ENCODE results near the gene SGIP1. TPM values are rescaled to one million over a fixed set of nuclear protein-coding genes. Genes with fewer than 3 reads are reported as not detected.

SGIP1 gene
- total and polyA plus RNA-seq, 2 of the 8 experiments (the other 6 are each of a cell fraction or from before 2014, with no cell fraction given), result 1.4 to 2.1 TPM

DNA sequence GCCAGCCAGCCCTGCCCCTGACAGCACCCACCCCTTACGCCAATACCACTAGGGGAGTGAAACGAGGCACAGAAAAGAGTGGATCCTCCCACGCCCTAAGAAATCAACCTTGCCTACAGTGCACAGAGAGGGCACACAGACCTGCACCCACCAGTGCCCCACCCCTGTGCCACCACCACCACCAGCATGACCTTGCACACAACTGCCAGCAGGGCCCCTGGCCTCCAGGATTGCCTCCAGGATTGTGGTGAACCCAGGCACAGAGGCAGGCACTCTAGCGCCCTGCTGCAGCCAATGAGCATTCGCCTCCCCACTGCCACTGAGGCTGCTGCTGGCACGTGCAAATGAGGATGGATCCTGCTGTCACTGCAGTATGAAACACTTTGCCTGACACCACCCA, 23.5 kb upstream of the SGIP1 start:
- Histone ChIP-seq H3K4me2 (ENCODE audit: insufficient read depth in 1 of 2, low read depth in 2 of 2, low read length in 2 of 2) (no peak overlapping the region), H3K4ac (replicated peaks; ENCODE audit: insufficient read length, low read depth, low read length) (no peak overlapping the region), H3K36me3 (ENCODE audit: control insufficient read depth in 2 of 4, insufficient read depth in 4 of 4, low read length in 3 of 4) (no peaks in the 10 kb centered on the region), H3K56ac (replicated peaks; ENCODE audit: insufficient read length, low read depth, low read length) (no peak overlapping the region), H4K91ac (replicated peaks; ENCODE audit: insufficient read length, low read length) (no peak overlapping the region), H3K9ac (replicated peaks in 1 of 4; ENCODE audit: extremely low read depth in 1 of 4, low read depth in 3 of 4, low read length in 3 of 4) (no peak overlapping the region), H2BK20ac (ENCODE audit: low read length) (no peak overlapping the region), H2BK12ac (ENCODE audit: low read depth, low read length) (no peak overlapping the region), H3K18ac (ENCODE audit: extremely low read depth, low read length) (no peak overlapping the region), H2AFZ (ENCODE audit: low read length) (no peak overlapping the region), H2BK15ac (ENCODE audit: low read length) (no peak overlapping the region), H4K20me1 (replicated peaks in 1 of 2; ENCODE audit: control insufficient read depth in 1 of 2, insufficient read depth in 2 of 2, low read length in 2 of 2) (no peaks in the 10 kb centered on the region), H2AK5ac (ENCODE audit: low read depth, low read length) (no peak overlapping the region), H3K9me3 (ENCODE audit: insufficient read depth in 2 of 2, low read depth in 1 of 2, low read length in 1 of 2) (no peaks in the 10 kb centered on the region; a peak in 1 of 4 replicates), H3K4me3 (ENCODE audit: extremely low read depth in 1 of 4, insufficient read depth in 2 of 4, low read depth in 3 of 4, low read length in 4 of 4) (no peak overlapping the region), H3K4me1 (replicated peaks in 1 of 4; ENCODE audit: control insufficient read depth in 3 of 4, insufficient read depth in 4 of 4, low read length in 3 of 4) (no peaks in the 10 kb centered on the region), H2BK5ac (ENCODE audit: low read depth, low read length) (no peak overlapping the region), H3K79me1 (ENCODE audit: low read depth, low read length) (no peaks in the 10 kb centered on the region), H3K27ac (ENCODE audit: low read depth, low read length) (no peak overlapping the region), H4K8ac (ENCODE audit: extremely low read depth, insufficient read depth, low read length) (no peak overlapping the region; the same call in 1 of the 2 replicates), H4K5ac (ENCODE audit: insufficient read length, low read depth, low read length) (no peak overlapping the region), H3K79me2 (ENCODE audit: control insufficient read depth in 1 of 2, insufficient read depth in 2 of 2, low read length in 2 of 2) (no peaks in the 10 kb centered on the region), H3K27me3 (replicated peaks in 1 of 4; ENCODE audit: control insufficient read depth in 3 of 4, extremely low read depth in 1 of 4, insufficient read depth in 3 of 4, low read length in 3 of 4) (no peaks in the 10 kb centered on the region), H3K23me2 (ENCODE audit: low read depth, low read length) (no peaks in the 10 kb centered on the region), H3K14ac (ENCODE audit: insufficient read length) (no peak overlapping the region), H3K23ac (ENCODE audit: insufficient read length) (no peak overlapping the region), H2BK120ac (replicated peaks; ENCODE audit: low read depth, low read length) (no peak overlapping the region)
- 94% methylated on average over 6 of the region's 6 CpGs; no CpG with 5 or more reads in 1 of the 2 experiments for WGBS, 2 experiments (ENCODE audit: extremely low coverage in 1 of 2, insufficient coverage in 1 of 2, insufficient read length in 1 of 2, insufficient replicate concordance in 2 of 2, low coverage in 1 of 2, low lambda C conversion rate in 2 of 2, missing lambda C conversion rate in 1 of 2)
- ChIA-PET CTCF (ENCODE audit: partially characterized antibody) (interaction anchor here (0.9 to 1.4 kb wide), 2 partner anchors 258 to 551 kb away, joined by 3 to 4 read pairs; no protein-coding TSS in a partner anchor), POLR2A (ENCODE audit: partially characterized antibody) (no interaction called here)
- DNase-seq (ENCODE audit: low read depth in 1 of 2, low spot score in 2 of 2) (no peak), FAIRE-seq (no peak)
- TF ChIP-seq SIRT6 (IDR thresholded peaks at IDR 0.05; ENCODE audit: low read length), result no peak
- no peak for TF ChIP-seq SUZ12 (IDR thresholded peaks at IDR 0.05; ENCODE audit: low read length)
- no peak for TF ChIP-seq TEAD4 (IDR thresholded peaks at IDR 0.05; ENCODE audit: low read depth, low read length)
